GM12873 (cell line): ENCODE results near the gene ADGRG6.

Source experiments
- CTCF ChIP-seq: IDR thresholded peaks from 2 replicates; pipeline ENCODE4 v1.5.1; 2012; ENCODE audit warnings: low read depth, mild to moderate bottlenecking, moderate library complexity, low read length, control low read depth; ENCODE audit not compliant: insufficient read depth; ENCODE audit errors: missing control alignments

The ADGRG6 gene

GRCh38 chr6:142386657-142387056 is 84.8 kb downstream of the ADGRG6 start:
- TF ChIP-seq CTCF: no peak

GRCh38 chr6:142387997-142388815 is 86.4 kb downstream of the ADGRG6 start:
- TF ChIP-seq CTCF: peak; percentile 46

- no peak for TF ChIP-seq CTCF
Measured at GRCh38 chr6:142395266-142395665, 93.5 kb downstream of the ADGRG6 start.

- no peak for TF ChIP-seq CTCF
Measured at GRCh38 chr6:142395768-142396231, 94.0 kb downstream of the ADGRG6 start.

GRCh38 chr6:142398353-142398752 is 96.5 kb downstream of the ADGRG6 start:
- TF ChIP-seq CTCF: no peak

- TF ChIP-seq CTCF: no peak
Measured at GRCh38 chr6:142399739-142400138, 97.9 kb downstream of the ADGRG6 start.

GRCh38 chr6:142400495-142400894 is 98.7 kb downstream of the ADGRG6 start:
- no peak for TF ChIP-seq CTCF
